Psoas muscle (tissue), 8 donors: Measurements from ENCODE around the gene TCP11. TPM values are rescaled to one million over a fixed set of nuclear protein-coding genes. Genes with fewer than 3 reads are reported as not detected.

Experiments used
- ATAC-seq, 4 donors: fragments of 200-7000 bp; cut with Tn5 transposase; one replicate each; pipeline ENCODE4 v1.9.1; 2020; ENCODE audit warnings: moderate library complexity in 3 of 4, mild to moderate bottlenecking in 2 of 4
- DNase-seq, 2 donors: peaks; one replicate each; pipeline ENCODE4 v3.0.0-alpha.2; 2020
- H3K27ac ChIP-seq: fragments of 200-600 bp; one replicate; pipeline ENCODE4 v1.8.0; 2022
- H3K27me3 ChIP-seq, 3 donors: fragments of 200-600 bp in 1 of 3; one replicate each; pipeline versions ENCODE4 v1.6.1 to v1.8.0; 2013 to 2022; ENCODE audit warnings: low read length in 2 of 3, mild to moderate bottlenecking in 2 of 3, moderate library complexity in 1 of 3; ENCODE audit not compliant: insufficient read depth in 3 of 3
- H3K36me3 ChIP-seq, 2 donors: fragments of 200-600 bp in 1 of 2; one replicate each; pipeline versions ENCODE4 v1.6.1 to v1.8.0; 2013 to 2022; ENCODE audit warnings: low read depth in 1 of 2, mild to moderate bottlenecking in 1 of 2, moderate library complexity in 1 of 2; ENCODE audit not compliant: insufficient read depth in 1 of 2
- H3K4me1 ChIP-seq: fragments of 200-600 bp; one replicate; pipeline ENCODE4 v1.8.0; 2022
- H3K4me3 ChIP-seq: fragments of 200-600 bp; one replicate; pipeline ENCODE4 v1.8.0; 2022; ENCODE audit warnings: mild to moderate bottlenecking
- H3K9me3 ChIP-seq: fragments of 200-600 bp; one replicate; pipeline ENCODE4 v1.8.0; 2022
- WGBS, 3 donors: extraction: QIAGEN DNeasy Blood & Tissue Kit; methylation state at CpG; one replicate each; pipeline versions ENCODE4 v1.1.6 to v1.1.7; 2013; 5-methylcytosine and 5-hydroxymethylcytosine counted together
- intact Hi-C, 2 donors: fragments of 100-400 bp; cut with DNase I; formaldehyde crosslinking; loops; one replicate each; pipeline versions ENCODE4 v1.11.0 to v1.14.2; 2022
- long read RNA-seq, 2 donors: library from polyadenylated mRNA; unstranded; transcript quantifications; one replicate each; pipeline ENCODE4 v2.0.0, GENCODE V29; 2021
- polyA plus RNA-seq, 3 donors: library from polyadenylated mRNA; stranded (reverse); fragments of 200-250 nt; gene quantifications; one replicate each; pipeline ENCODE4 v1.2.3, GENCODE V29; 2013
- total RNA-seq, 4 donors: library from RNA; stranded (reverse); fragmentation: NEBNext Ultra II Directional in 2 of 4; extraction: Animal tissue kit (Norgen Biotek cat#: 25700) in 2 of 4; gene quantifications; one replicate each; pipeline versions ENCODE4 v1.2.1 to v1.2.4, GENCODE V29; 2021 to 2023
- TF ChIP-seq, protein P1 (sequence below): fragments of 200-600 bp; IDR thresholded peaks from one replicate; pipeline ENCODE4 v1.8.0; 2022; ENCODE audit warnings: antibody characterized with exemption
- donor health status: healthy with polysubstance abuse.
- donor health status: DM: no; HTN: no; CAD: no; lungs with moderate emphysema.
- donor health status: Bipolar disorder and iron deficiency.
- donor health status: healthy.
- donor health status: DM: yes; HTN: yes; CAD: no.
- donor health status: DM: no; HTN: no; CAD: no.
- donor health status: DM: no; HTN: no; CAD: no.
- donor health status: DM: yes; HTN: yes; CAD: no.

Gene TCP11
- total RNA-seq, result not detected
- polyA plus RNA-seq, result under 1 TPM in 1 of 3 donors, not detected in 2; 0.08 TPM
- long read RNA-seq, donor 1, result 0 reads
- long read RNA-seq, donor 2, result 0 reads

DNA sequence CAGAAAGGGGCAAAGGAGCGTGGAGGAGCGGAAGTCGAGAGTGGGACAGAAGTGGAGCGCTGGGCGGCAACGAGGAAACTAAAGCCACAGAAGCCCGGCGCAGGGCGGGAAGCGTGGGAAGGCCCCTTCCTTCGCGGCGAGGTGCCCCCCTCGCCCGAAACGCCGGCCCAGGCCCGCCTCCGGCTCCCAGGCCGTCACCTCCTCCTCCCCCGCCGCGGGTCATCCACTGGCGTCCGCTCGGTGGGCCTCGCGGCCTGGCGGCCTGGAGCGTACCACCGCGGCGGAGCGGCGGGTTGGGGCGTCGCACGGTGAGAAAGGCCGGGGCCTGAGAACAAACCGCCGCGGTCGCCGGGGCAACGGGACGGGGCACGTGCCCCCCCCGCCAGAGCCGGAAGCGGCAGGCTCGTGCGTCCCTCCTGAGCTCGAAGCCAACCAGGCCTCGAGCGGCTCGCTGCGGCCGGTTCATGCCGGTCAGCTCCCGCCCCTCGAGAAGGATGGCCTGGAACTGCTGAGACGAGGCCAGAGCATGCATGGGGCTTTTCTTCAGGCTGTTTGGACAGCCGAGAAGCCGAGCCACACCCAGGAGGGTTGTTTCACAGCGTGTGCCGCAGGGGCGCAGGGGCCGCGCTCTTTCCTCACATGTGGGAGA is at the start of gene TCP11:
Gene TCP11 (minus strand): TSS at position 333 of the 649 bp plus-strand sequence. CDS start 469 bp downstream, outside the sequence.
- H3K36me3 ChIP-seq, result no peaks in the 10 kb centered on the region
- H3K27me3 ChIP-seq, result peaks cover 0 to 6% (median 0%) of the 10 kb centered on the region in 3 donors
- DNase-seq, result peak; percentile 49 to 69
- H3K4me3 ChIP-seq, result peak within 1 kb of the TSS; percentile 60
- WGBS, 3 donors, result 18 to 44% (median 30%) methylated on average over 22 to 69 of the region's 69 CpGs
- H3K27ac ChIP-seq, result no peak within 1 kb of the TSS
- H3K9me3 ChIP-seq, result no peaks in the 10 kb centered on the region
- peak in 3 of 4 donors; percentile 33 to 75 (median 56) for ATAC-seq
- no peaks in the 10 kb centered on the region for H3K4me1 ChIP-seq
- TF ChIP-seq, protein P1, sequence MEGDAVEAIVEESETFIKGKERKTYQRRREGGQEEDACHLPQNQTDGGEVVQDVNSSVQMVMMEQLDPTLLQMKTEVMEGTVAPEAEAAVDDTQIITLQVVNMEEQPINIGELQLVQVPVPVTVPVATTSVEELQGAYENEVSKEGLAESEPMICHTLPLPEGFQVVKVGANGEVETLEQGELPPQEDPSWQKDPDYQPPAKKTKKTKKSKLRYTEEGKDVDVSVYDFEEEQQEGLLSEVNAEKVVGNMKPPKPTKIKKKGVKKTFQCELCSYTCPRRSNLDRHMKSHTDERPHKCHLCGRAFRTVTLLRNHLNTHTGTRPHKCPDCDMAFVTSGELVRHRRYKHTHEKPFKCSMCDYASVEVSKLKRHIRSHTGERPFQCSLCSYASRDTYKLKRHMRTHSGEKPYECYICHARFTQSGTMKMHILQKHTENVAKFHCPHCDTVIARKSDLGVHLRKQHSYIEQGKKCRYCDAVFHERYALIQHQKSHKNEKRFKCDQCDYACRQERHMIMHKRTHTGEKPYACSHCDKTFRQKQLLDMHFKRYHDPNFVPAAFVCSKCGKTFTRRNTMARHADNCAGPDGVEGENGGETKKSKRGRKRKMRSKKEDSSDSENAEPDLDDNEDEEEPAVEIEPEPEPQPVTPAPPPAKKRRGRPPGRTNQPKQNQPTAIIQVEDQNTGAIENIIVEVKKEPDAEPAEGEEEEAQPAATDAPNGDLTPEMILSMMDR, result no peak
- intact Hi-C loops, result loop anchor here in 1 of 2 donors (5.0 kb wide), 1 partner anchor 66 kb away; no protein-coding TSS in a partner anchor

GRCh38 chr6:35190306-35190705 is 49.2 kb upstream of the TCP11 start:
- no peaks in the 10 kb centered on the region for H3K36me3 ChIP-seq
- no peaks in the 10 kb centered on the region for H3K27me3 ChIP-seq
- TF ChIP-seq, protein P1, result no peak
- DNase-seq (no peak), ATAC-seq (no peak)
- intact Hi-C loops, result no loop called here
- no peak overlapping the region for H3K4me3 ChIP-seq
- no peaks in the 10 kb centered on the region for H3K9me3 ChIP-seq
- H3K4me1 ChIP-seq, result no peaks in the 10 kb centered on the region
- H3K27ac ChIP-seq, result no peak overlapping the region

DNA sequence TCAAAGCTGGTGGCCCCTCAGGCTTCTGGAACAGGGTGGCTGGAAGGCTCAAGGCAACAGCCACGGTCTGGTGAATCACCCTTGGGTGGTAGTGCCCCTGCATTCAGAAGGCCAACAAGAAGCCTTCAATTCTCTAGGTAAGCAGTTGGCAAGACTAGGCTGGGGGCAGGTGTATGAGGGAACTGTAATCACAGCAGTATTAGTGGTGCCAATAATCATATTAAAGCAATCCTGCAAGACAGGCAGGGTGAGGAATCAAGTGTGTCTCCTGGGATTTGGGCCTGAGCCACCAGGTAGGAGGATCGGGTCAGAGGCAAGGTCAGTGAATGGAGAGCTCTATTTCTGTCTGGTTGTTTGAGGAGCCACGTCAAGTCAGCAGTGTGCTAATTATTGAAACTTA is 47.7 kb upstream of the TCP11 start:
- Histone ChIP-seq H3K27ac (no peak overlapping the region), H3K4me3 (no peak overlapping the region), H3K4me1 (no peaks in the 10 kb centered on the region), H3K27me3 (no peaks in the 10 kb centered on the region), H3K36me3 (no peaks in the 10 kb centered on the region), H3K9me3 (no peaks in the 10 kb centered on the region)
- TF ChIP-seq, protein P1, result no peak
- DNase-seq (no peak), ATAC-seq (no peak)
- intact Hi-C loops, result no loop called here
- 83% methylated on average over 3 of the region's 3 CpGs for WGBS, 3 donors

GRCh38 chr6:35186571-35186970 is 45.4 kb upstream of the TCP11 start:
- DNase-seq, result no peak
- 95 to 97% (median 96%) methylated on average over 2 of the region's 2 CpGs for WGBS, 3 donors
- H3K27ac ChIP-seq, result no peak overlapping the region
- no peak for ATAC-seq
- peaks cover 0 to 9% (median 0%) of the 10 kb centered on the region in 3 donors for H3K27me3 ChIP-seq
- H3K36me3 ChIP-seq, result no peaks in the 10 kb centered on the region
- H3K4me3 ChIP-seq, result no peak overlapping the region
- H3K9me3 ChIP-seq, result no peaks in the 10 kb centered on the region
- TF ChIP-seq, protein P1, result no peak
- H3K4me1 ChIP-seq, result peaks cover 7% of the 10 kb centered on the region
- intact Hi-C loops, result no loop called here
